ENCODE data around the gene DTL. TPM values are rescaled to one million over a fixed set of nuclear protein-coding genes. Genes with fewer than 3 reads are reported as not detected.

Gene DTL
- total and polyA plus RNA-seq, 2 of the 13 experiments (the other 11 are each of a cell fraction or from before 2014, with no cell fraction given), result 10.4 to 32.8 TPM

- intact Hi-C loops (cut with micrococcal nuclease; ENCODE audit: unreplicated experiment) (no loop called here), in situ Hi-C loops (cut with HindIII; ENCODE audit: extremely low pct_ligation_motif_present, low pct_unique_long_range_greater_than_20kb) (no loop called here)
- DNase-seq (ENCODE audit: low spot score) (no peak), FAIRE-seq (no peak), ATAC-seq (no peak)
- no peaks in the 10 kb centered on the region for H3K27me3 ChIP-seq (ENCODE audit: control insufficient read depth in 1 of 2, insufficient read depth in 2 of 2, low read length in 2 of 2)
- no peaks in the 10 kb centered on the region for H3K79me2 ChIP-seq (ENCODE audit: insufficient read depth, low read length)
- H3K9me3 ChIP-seq (ENCODE audit: low read length), result no peaks in the 10 kb centered on the region
- no peak overlapping the region for H2AFZ ChIP-seq (ENCODE audit: low read length)
- no peaks in the 10 kb centered on the region; the same call in 1 of the 2 replicates for H4K20me1 ChIP-seq (ENCODE audit: insufficient read depth, low read length)
- no peak overlapping the region for H3K4me2 ChIP-seq (ENCODE audit: low read depth, low read length)
- no peak overlapping the region for H3K27ac ChIP-seq (ENCODE audit: extremely low read length, insufficient read depth, low read length)
- H3K36me3 ChIP-seq (replicated peaks in 1 of 2; ENCODE audit: control insufficient read depth in 1 of 2, insufficient read depth in 2 of 2, low read length in 2 of 2), result peaks cover 6 to 66% of the 10 kb centered on the region in 2 experiments; a peak in 4 of 5 replicates
- WGBS (ENCODE audit: low lambda C conversion rate), result 78% methylated on average over 1 of the region's 1 CpG
- H3K4me1 ChIP-seq (ENCODE audit: insufficient read depth, low read length), result no peaks in the 10 kb centered on the region
- no TSS peak for BruUV-seq (replicated peaks)
- no peak overlapping the region for H3K4me3 ChIP-seq (replicated peaks in 1 of 3; ENCODE audit: insufficient read depth in 1 of 3, low read depth in 2 of 3, low read length in 3 of 3)
- ChIA-PET CTCF (ENCODE audit: low intra/inter-chr PET ratio, low total read pairs) (no interaction called here), POLR2A (no interaction called here)
- no peak overlapping the region for H3K9ac ChIP-seq (ENCODE audit: insufficient read depth, low read depth, low read length)
- no peak for TF ChIP-seq TFDP1 (CRISPR knock-in tag; IDR thresholded peaks at IDR 0.05; ENCODE audit: borderline replicate concordance)
- no peak for TF ChIP-seq RARG (CRISPR knock-in tag; IDR thresholded peaks at IDR 0.05; ENCODE audit: low read depth)
- no peak for TF ChIP-seq DZIP1 (CRISPR knock-in tag; IDR thresholded peaks at IDR 0.05)
- no peak for TF ChIP-seq ZKSCAN8 (CRISPR knock-in tag; IDR thresholded peaks at IDR 0.05; ENCODE audit: borderline replicate concordance)
- TF ChIP-seq RBM39 (IDR thresholded peaks at IDR 0.05; ENCODE audit: low read depth, low read length, poor library complexity, severe bottlenecking), result no peak
- no peak for TF ChIP-seq SRSF1 (optimal IDR thresholded peaks at IDR 0.05; ENCODE audit: low read depth, low read length)
- TF ChIP-seq ARID4A (CRISPR knock-in tag; IDR thresholded peaks at IDR 0.05; ENCODE audit: borderline replicate concordance), result no peak
- no peak for TF ChIP-seq ZNF142 (CRISPR knock-in tag; IDR thresholded peaks at IDR 0.05)
Measured at GRCh38 chr1:212053993-212054392, 18.4 kb downstream of the DTL start.

Data from HepG2 (cell line).